ENCODE data around the gene TBC1D5.

DNA sequence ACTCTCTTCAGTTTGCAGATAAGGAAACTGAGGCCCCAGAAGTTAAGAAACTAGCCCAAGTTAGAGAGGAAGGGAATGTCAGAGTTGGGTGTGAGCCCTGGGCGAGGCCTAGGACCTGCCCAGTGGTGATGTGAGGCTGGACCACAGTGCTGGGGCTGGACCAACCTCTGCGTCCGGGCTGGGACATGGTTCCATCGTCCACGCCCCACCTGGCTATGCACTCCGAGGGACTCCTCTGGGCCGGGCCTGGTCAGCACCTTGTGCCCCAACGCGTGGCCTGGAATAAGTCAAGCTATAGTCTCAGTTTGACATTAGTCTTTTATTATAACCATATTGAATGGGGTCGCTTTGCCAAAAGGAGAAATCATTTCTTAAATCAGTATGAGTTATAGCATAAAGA is 585.6 kb downstream of the TBC1D5 start:
- TF ChIP-seq POLR2A (IDR thresholded peaks at IDR 0.05; ENCODE audit: low read length) (no peak), GATA1 (IDR thresholded peaks at IDR 0.05; ENCODE audit: low read depth, low read length) (no peak)
